EH (cell line): ENCODE data around the gene ANO4.
A peak's percentile ranks its signal among the peaks of the same experiment; 100 is the strongest.
"Not testable (repeated sequence)": the region's sequence is repeated elsewhere in the genome, so short reads cannot be mapped to it uniquely, and the experiment has no call there.

Experiments used
- DNase-seq: peaks from one replicate; pipeline ENCODE4 v3.0.0-alpha.2; 2015; ENCODE audit warnings: low read depth

ANO4 gene

DNA sequence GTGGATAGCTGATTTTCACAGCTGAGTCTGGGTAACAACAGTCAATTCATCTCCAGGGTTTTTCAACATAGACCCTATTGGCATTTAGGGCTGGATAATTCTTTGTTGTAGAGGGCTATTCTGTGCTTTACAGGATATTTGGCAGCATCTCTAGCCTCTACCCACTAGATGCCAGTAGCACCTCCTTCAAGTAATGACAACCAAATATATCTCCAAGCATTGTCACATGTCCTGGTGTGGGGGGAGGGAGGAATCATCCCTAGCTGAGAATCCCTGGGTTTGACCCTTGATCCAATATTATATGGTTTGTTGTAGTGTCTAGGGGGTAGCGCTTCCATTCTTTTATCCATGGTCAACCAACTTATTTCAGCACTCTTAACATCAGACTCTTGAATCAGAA lies 157.2 kb downstream of the ANO4 start:
- DNase-seq, result no peak

DNA sequence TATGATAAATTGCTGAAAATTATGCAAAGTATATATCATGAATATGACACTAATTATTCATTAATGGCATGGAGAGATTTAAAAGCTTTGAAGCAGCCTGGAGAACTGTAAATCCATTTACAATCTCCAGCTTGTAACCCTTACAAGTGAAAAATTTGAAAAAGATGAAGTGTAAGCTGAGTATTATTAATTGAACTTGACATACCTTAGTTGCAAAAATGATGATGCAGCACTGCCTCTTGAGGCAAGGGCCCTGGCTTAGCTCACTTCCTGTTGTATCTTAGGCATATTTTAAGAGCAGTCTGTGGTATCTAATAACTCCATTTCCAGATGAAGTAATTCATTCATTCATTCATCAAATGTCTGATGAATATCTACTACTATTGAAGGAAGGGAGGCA lies 158.6 kb downstream of the ANO4 start:
- peak; percentile 29 for DNase-seq

DNA sequence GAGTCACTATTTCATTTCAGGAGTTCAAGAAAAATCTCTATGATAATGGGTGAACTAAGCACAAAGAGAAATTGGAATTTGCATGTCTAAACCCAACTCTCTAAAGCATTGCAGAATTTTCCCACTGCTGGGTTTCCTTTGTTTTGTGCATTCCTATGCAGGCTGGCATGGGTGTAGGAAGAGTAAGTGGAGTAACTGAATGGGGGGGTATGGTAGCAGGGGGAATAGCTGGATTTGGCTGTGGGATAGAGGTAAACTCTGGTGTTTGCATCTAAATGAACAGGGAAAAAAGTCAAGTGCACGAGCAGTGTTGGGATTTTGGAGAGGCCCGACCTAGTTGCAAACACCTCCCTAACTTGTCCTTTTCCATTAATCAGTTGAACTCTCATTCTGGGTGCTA lies 159.1 kb downstream of the ANO4 start:
- no peak for DNase-seq

DNA sequence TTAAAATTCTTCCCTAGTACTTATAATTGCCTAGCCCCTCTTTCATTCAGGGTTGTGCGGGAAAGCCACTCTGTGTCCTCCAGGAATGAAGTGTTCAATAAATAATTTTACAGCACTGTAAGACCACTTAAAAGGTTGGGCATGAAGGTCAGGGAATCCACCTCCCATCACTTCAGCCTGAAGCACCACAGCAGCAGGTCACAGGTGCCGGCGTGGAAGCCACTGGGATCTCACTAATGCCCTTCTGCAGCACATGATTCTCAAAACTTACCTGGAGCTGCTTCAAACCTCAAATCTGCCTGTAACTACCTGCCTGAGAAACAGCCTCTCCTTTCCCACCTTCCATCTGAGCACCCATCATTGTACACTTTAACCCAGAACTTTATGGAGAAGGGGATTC lies 159.5 kb downstream of the ANO4 start:
- DNase-seq, result no peak

DNA sequence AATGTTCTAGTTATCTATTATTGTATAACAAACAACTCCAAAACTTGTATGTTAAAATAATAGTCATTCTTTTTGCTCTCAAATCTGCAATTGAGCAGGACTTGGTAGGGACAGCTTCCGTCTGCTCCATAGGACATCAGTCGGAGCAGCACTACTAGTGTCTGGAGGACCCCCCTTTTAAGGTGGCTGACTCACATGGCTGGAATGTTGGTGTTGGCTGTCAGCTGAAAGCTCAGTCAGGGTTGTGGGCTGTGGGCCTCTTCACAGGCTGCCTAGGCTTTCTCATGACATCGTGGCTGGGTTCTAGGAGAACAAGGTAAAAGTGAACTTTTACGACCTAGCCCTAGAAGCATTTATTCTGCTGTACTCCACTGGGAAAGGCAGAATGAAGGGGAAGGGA lies 160.6 kb downstream of the ANO4 start:
- peak; percentile 85 for DNase-seq

DNA sequence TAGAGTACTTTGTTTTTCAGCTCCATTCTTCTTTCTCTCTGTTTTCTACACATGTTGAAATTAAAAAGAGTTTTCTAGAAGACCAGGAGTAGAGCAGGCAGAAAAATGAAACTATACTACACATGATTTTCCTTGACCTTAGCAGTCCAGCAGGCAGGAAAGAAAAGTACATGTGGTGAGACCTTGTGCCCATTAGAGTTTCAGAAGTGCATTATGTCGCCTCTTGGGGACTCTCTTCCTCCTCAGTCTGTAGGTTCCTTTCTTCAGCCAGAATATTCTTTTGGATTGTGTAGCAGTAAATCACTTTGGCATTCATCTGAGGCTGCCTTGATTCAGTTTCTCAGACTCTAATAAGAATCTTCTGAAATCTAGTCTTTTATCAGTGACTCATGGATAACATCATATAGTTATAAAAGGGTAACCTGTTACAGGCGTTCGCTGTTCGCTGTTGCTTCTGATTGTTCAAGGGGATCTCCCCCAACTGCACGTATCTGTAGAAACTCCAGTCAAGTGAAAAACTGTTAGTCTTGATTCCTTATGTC lies 161.8 kb downstream of the ANO4 start:
- no peak for DNase-seq

DNA sequence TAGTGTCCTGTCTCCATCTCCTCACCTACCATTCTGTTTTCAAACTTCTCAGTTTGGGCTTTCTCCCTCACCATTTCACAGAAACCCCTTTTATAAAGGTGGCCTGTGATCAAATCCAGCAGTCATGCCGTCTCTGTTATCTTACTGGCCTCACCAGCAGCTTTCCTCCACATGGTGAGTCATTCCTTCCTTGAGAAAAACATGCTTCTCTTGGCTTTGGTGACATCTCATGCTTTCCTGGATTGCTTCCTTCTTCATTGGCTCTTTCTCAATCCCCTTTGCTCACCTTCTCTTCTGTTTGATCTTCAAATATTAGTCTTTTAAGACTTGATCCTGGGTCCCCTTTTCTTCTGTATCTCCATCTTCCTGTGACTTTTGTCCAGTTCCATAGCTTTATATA lies 164.9 kb downstream of the ANO4 start:
- DNase-seq, result peak; percentile 78

DNA sequence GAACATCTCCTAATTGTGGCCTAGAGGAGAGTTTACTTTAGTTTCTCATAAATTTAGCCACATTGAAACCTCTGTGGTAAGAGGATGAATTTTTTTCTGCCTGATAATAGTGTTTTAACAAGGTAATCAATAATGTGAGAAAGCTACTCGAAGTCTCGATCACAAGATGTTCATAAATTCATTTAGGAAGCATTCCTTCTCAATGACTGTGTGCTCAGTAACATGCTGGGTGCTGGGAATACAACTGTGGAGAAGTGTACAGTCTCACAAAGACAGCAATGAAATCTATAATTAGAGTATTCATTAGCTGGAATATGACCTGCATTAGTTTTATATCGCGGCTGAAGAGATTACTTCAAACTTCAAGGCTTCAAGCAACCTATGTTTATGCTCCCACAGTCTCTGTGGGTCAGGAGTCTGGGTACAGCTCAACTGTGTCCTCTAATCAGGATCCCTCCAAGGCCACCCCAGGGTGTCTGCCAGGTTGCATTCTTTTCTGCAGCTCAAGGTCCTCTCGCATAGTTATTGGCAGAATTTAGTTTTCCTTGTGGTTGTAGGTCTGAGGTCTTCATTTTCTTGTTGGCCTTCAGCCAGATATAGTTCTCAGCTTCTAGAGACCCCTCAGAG lies 167.6 kb downstream of the ANO4 start:
- DNase-seq, result peak; percentile 40

DNA sequence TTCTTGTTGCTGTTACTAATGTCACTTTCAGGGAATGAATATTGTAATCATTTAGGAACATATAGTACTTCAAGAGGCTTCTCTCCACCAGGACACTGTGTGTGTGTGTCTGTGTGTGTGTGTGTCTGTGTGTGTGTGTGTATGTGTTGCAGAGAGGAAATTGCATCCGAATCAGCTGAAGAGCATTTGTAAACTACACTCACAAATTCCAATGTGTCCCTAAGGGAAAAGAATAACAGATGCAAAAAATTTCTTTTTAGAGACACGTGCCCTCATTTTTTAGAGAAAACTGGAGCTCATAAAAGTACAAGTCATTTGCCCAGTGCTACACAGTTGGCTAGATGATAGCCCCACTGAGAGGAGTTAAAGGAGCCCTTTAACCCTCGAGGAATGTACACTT lies 168.8 kb downstream of the ANO4 start:
- DNase-seq, result peak; percentile 56

DNA sequence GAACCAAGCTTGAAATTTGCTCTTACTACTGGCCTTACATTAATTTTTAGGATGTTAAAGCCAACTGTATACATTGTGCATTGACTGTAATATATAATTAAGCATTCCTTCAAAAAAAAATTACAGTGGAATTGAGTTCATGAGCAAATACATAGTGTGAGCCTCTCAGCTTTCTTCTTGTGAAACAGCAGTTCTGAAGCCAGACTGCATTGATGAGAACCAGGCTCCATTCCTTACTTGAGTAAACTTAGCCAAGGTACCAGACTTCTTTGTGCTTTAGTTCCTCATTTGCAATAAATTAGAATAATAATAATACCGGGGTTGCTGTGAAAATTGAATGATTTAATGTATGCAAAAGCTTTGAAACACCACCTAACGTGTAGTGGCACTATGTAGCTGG lies 169.5 kb downstream of the ANO4 start:
- DNase-seq, result no peak

DNA sequence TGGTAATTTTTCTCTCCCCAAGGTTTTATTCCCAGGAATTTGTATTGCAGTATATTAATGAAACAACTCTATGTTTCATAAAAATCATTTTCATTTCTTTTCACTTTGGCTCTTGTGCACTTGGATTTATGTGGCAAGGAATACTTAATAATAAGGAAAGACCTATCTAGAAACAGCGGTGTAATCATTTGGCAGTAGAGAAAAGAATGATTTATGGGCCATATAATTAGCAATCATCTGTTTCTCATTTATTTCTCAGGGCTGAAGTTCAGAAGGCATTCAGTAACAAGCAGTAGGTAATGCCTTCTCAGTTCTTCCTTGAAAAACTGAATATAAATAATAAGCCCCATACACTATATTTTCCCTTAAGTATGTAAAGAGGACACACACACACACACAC lies 172.6 kb downstream of the ANO4 start:
- peak; percentile 32 for DNase-seq

DNA sequence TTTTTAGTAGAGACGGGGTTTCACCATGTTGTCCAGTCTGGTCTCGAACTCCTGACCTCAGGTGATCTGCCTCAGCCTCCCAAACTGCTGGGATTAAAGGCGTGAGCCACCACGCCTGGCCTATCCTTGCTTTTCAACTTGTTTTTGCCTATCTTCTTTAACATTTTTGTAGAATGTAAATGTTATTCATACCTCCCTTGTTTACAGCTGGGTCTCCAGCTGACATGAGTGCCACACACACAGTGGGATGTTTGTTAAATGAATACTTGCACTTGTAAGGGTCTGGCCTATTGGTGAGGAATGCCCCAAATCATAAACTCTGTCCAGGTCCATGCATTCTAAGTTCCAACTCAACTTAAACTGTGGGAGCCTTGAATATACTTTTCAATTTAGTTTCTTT lies 176.3 kb downstream of the ANO4 start:
- no peak for DNase-seq

DNA sequence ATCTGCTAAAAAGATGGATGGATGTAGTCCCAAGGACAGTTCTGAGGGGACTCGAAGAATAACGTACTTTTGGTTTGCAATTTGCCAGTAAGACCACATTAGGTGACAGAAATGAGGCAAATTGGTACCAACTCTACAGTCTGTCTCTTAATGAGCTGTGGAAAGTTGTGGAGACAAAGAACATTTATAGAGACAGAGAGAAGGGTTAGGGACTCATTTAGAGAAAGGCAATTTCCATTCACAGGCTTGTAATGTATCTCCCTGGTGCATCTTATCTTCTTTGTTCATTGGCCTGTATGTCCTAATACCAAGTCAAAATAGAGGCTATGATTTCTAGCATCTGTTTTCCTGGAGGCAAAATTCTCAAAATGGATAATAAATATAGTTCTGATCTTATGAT lies 177.5 kb downstream of the ANO4 start:
- no peak for DNase-seq

DNA sequence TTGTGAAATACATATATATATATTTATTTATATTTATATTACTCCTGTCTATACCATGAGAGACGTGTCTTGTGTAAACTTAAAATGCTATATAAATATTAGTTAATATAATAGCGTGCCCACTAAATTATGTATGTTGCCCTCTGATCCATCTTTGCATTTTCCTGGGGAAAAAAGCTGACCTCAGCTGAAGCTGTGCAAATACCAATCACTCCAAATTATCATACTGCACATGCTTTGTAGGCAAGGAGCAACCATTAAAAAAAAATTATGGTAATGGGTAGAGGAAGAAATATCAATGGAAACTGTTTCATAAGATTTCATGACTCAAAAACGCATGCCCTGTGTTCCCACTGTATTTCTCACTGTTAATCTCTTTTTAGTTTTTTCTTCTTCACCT lies 179.8 kb downstream of the ANO4 start:
- DNase-seq, result no peak

DNA sequence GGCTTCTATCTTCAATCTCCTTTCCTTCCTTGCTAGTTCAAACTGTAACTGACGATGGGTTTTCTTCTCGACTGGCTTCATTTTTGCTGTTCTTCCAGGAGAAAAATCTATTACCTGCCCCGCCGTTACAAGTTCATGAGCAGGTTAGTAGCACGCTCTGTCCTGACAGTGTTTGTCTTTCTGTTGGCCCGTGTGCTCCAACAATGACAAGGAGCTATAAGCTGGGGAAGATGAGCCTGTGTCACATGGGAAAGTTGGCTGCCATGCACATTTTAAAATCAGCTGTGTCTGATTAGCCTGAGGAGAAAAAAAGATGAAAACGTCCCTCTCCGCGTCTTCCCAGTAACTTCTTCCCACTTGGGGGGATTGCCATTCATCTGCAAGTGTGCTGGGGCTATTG lies 180.2 kb downstream of the ANO4 start:
- DNase-seq, result no peak

DNA sequence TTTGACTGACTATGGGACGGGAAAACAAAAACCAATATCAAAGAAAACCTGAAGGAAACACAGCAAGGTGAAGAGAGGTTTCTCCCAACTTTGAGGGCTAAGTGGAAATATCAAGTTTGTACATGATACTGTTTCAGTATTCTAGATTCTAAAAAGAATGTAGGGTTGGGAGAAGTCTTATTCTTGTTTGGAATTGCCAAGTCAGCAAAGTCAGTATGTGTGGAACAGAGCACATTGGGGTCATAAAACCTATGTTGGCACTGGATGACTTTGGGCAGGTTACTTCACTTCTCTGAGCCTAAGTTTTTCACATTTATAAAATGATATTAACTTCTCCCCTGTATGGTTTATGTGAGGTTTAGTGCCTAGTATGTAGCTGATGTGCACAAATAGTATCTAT lies 182.2 kb downstream of the ANO4 start:
- no peak for DNase-seq

DNA sequence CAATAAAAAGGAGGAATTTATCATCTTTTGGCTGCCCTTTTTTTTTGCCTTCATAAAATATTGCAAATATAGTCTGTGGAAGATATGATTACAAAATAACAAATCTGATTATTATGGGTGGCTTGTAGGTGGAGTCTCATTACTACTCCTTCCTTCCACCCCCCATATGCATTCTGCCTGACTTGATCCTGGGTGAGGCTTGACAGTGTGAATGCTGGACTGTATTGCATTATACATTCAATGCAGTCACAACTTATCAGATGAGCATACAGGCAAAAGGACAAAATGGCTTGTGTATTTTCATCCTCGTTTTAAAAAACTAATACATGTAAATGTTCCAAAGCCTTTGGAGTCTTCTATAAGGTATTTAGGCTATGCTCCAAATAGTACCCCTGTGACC lies 186.3 kb downstream of the ANO4 start:
- DNase-seq, result no peak

DNA sequence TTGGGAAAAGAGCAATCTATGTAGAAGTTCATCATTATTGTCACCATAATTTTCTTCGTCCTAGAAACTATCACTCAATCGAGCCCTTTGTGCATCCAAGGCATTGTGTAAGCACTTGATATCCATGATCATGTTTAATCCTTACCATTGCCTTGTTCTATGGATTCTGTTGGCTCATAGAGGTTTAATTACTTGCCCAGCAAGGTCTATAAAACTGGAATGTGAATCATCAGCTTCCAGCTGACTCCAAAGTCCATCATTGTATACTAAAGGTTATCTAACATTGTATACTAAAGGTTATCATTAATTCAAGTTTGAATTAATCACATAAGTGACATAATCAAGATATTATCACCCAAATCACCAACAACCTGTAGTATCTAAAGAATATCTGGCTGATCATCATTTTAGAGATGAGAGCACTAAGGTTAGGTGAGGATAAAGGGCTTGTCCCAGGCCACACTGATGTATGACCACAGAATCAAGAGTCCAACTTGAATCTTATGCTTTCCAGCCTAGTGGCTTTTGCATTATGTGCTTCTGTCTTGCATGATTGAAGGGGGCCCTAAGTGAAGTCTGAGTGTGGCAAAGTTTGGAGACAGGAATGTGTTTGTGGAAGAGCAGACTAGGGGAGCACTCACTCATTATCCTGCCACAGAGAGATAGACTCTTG lies 188.1 kb downstream of the ANO4 start:
- DNase-seq, result no peak

DNA sequence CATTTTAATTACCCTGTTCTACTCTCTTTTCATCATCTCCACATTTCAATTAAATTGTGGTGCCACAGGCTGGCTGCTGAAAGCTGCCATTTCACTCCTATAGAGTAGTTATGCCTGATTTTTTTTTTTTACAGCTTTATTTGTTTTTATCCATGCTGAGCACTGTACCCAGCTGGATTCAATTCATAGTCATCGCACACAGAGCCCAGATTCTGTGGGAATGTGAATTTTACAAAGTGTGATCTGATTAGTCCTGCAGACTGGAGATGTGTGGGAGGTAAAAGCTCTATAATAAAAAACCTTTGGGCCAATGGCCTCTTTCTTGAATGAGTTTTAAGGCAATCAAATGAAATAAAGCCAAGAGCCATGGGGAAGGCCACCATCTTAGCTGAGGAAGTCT lies 190.2 kb downstream of the ANO4 start:
- peak; percentile 55 for DNase-seq

DNA sequence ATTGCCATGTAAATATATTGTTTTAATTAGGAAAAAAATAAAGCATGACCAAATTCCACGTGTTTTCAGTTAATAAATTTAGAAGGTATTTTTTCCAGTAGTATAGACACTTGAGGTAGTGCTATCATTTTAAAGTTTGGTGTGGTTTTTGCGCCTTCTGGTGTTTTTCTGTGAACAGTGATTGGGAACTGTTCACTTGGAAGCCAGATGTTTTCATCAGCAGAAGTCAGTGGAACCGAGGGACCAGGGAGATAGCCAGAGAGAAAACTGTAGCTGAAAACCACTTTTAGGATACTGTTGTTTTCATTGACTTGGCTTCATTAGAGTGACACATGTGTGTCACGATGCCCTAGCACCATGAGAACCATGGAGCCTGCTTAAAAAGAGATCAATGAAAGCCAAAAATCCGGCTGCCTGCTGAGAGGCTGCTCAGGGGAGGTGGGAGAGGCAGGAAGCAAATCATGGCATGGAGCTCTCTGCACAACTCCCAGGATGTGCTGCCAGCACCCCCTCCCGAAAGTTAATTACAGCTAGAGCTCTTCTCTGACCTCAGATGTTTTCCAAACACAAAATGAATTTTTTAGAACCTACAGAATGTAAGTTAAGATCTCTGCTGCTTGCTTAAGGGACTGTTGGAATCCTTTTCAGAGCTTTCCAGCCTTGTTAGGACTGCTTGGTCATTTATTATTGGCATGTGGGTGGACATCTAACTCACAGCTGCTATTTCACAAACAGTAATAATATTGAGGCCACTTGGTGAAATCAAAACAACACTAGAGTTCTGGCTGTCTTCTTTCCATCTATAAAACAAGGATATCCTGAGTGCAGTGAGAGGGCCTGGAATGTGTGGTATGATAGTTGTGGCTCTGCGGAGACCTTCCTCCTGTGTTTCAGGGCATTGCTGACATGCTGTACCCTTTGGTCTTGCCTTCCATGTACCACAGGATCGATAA lies 192.3 kb downstream of the ANO4 start:
- peak; percentile 86 for DNase-seq

DNA sequence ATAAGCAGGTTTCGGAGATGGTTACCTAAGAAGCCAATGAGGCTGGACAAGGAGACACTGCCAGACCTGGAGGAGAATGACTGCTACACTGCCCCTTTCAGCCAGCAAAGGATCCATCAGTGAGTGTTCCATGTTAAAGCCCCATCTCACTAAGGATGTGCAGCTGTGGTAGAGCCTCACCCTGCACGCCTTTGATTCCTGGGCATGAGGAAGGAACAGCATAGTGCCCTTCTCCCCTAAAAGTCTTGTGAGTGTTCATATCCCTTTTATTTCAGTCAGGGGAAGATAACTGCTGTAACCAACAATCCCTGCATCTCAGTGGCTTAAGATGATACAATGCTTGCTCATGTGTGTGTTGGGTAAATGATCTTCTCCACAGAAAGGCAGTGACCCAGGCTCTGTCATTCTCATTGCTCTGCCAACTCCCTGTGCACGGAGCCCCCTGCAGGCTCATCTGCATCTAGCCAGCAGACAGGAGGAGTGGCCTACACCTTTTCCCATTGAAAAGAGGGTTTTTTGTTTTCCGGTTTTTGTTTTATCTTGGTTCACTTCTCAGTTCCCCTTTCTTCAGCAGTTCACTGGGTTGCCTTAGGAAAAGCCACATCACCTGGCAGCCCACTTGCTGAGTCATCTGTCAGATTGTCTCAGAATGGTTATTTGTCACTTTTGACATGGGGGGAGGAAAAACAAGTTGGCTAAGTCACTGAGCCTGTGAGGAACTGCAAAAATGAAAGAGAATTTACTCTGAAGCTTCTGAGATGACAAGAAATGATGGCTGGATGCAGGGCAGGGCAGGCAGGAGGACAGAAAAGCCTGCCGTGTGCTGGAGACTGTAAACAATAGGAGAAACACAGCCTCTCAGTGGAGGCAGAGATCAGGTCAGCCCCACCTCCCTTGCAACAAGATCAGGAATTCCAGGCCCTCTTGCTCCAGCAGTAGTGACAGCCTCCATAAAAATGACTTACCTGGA lies 193.3 kb downstream of the ANO4 start:
- peak; percentile 81 for DNase-seq

DNA sequence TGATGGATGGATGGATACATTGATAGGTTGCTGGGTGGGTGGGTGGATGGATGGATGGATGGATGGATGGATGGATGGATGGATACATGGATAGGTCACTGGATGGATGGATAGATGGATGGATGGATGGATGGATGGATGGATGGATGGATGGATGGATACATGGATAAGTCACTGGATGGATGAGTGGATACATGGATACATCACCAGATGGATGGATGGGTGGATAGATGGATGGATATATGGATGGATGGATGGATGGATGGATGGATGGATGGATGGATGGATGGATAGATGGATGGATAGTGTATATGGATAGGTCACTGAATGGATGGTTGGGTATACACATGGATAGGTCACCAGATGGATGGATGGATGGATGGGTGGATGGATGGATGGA lies 194.9 kb downstream of the ANO4 start:
- DNase-seq, result not testable (repeated sequence)
